ENCODE data around the gene AADAC.
"Not testable (repeated sequence)": the region's sequence is repeated elsewhere in the genome, so short reads cannot be mapped to it uniquely, and the experiment has no call there.

AADAC gene, protein sequence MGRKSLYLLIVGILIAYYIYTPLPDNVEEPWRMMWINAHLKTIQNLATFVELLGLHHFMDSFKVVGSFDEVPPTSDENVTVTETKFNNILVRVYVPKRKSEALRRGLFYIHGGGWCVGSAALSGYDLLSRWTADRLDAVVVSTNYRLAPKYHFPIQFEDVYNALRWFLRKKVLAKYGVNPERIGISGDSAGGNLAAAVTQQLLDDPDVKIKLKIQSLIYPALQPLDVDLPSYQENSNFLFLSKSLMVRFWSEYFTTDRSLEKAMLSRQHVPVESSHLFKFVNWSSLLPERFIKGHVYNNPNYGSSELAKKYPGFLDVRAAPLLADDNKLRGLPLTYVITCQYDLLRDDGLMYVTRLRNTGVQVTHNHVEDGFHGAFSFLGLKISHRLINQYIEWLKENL

DNA sequence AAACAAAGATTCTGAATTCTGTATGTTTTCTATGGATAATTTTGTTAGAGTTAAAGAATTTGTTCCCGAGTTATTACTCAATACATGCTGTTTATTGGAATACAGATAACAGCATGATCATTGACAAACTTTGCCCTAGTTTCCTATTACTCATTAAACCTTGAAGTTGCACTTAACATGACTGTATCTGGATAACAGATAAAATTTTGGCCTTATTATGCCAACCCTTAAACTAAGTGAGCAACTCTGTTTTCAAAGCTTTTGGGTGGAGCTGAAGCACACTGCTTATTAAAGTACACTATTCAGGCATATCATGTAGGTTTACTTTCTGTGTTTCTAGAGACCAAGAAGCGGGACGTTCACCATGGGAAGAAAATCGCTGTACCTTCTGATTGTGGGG, at the start of gene AADAC:
TSS of gene AADAC (plus strand) at position 318 of the 400 bp plus-strand sequence. CDS start at position 365, 47 bp downstream.
- no peak within 1 kb of the TSS for H3K4me3 ChIP-seq (ENCODE audit: low read length)
- TF ChIP-seq, protein P1, sequence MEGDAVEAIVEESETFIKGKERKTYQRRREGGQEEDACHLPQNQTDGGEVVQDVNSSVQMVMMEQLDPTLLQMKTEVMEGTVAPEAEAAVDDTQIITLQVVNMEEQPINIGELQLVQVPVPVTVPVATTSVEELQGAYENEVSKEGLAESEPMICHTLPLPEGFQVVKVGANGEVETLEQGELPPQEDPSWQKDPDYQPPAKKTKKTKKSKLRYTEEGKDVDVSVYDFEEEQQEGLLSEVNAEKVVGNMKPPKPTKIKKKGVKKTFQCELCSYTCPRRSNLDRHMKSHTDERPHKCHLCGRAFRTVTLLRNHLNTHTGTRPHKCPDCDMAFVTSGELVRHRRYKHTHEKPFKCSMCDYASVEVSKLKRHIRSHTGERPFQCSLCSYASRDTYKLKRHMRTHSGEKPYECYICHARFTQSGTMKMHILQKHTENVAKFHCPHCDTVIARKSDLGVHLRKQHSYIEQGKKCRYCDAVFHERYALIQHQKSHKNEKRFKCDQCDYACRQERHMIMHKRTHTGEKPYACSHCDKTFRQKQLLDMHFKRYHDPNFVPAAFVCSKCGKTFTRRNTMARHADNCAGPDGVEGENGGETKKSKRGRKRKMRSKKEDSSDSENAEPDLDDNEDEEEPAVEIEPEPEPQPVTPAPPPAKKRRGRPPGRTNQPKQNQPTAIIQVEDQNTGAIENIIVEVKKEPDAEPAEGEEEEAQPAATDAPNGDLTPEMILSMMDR (IDR thresholded peaks at IDR 0.05; ENCODE audit: insufficient read depth, low read depth, low read length, missing control alignments), result no peak
- peak; percentile 25 for DNase-seq (ENCODE audit: low read depth)

DNA sequence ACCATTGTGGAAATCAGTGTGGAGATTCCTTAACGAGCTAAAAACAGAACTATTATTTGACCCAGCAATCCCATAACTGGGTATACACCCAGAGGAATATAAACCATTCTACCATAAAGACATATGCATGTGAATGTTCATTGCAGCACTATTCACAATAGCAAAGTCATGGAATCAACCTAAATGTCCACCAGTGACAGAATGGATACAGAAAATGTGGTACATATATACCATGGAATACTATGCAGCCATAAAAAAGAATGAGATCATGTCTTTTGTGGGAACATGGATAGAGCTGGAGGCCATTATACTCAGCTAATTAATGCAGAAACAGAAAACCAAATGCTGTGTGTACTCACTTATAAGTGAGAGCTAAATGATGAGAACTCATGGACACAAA, 49.2 kb upstream of the AADAC start:
- DNase-seq (ENCODE audit: low read depth), result not testable (repeated sequence)

DNA sequence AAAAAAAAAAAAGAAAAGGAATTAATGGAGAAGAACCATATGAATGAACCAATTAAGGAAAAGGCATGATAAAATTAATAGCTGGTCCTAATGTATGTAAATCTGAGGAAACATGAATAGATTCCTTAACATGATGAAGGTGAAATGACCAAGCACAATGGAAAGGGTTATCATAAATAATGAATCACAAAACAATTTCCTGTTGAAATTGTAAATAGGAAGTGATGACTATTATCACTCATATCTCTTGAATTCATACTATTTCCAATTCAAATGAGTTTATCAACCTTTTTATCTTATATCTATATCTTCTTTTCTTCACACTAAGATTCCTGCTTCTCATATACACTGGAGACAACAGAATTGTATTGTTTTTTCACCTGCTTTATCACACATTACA, 48.2 kb upstream of the AADAC start:
- H3K4me3 ChIP-seq (ENCODE audit: low read length), result no peak overlapping the region
- peak; percentile 43 for DNase-seq (ENCODE audit: low read depth)
- TF ChIP-seq, protein P1 (IDR thresholded peaks at IDR 0.05; ENCODE audit: insufficient read depth, low read depth, low read length, missing control alignments), result no peak

More for the DNA sequence above, 49.2 kb upstream of the AADAC start:
- not testable (repeated sequence) for H3K4me3 ChIP-seq (ENCODE audit: low read length)

DNA sequence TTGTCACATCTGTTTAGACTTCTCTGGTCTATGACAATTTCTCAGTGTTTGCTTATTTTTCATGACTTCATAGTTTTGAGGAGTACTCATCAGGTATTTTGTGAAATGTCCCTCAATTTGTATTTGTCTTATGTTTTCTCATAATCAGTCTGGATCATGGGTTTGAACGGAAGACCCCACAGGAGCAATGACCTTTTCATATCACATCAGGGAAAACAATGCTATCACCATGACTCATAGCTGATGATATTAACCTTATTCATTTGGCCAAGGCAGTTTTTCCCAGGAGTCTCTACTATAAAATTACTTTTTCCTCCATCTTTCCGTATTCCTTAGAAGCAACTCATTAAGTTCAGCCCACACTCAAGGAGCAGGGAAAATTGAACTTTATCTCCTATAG, 47.5 kb upstream of the AADAC start:
- TF ChIP-seq, protein P1 (IDR thresholded peaks at IDR 0.05; ENCODE audit: insufficient read depth, low read depth, low read length, missing control alignments), result no peak
- no peak overlapping the region for H3K4me3 ChIP-seq (ENCODE audit: low read length)
- DNase-seq (ENCODE audit: low read depth), result peak; percentile 38

DNA sequence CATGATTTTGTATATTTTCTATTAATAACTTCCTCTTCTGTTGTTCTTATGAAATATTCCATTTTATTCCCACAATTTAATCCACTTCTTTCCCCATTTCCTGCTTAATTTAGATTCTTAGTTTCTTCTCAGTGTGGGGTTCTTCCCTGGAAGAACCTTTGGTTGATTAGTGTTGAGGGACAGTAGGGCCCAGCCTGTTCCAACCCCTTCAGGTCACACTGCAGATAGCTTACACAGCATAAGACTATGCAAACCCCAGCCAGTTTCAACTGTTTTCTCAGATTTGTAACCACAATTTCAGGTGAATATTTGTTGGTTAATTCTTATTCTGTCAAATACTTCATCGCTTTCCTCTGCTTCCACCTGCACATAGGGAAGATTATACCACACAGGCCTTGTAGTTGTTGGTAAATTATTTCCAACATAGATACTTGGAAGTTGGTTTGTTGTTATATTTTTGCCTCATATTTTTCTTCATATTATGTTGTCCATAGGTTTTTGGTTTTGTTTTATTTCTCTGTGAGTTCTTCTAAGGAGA, 45.5 kb upstream of the AADAC start:
- no peak for DNase-seq (ENCODE audit: low read depth)
- H3K4me3 ChIP-seq (ENCODE audit: low read length), result no peak overlapping the region
- TF ChIP-seq, protein P1 (IDR thresholded peaks at IDR 0.05; ENCODE audit: insufficient read depth, low read depth, low read length, missing control alignments), result no peak

DNA sequence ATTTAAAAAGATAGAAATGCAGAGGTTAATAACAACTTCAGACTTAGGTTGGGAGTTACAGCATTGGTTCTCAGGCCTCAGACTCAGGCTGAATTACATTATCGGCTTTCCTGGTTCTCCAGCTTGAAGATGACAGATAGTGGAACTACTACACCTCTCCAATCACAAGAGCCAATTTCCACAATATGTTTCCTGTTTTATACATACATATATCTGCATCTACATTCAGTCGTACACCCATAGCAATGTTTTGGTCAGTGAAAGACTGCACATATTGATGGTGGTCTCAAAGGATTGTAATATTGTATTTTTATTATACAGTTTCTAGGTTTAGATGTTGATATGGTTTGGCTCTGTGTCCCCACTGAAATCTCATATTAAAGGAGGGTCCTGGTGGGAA, 44.7 kb upstream of the AADAC start:
- TF ChIP-seq, protein P1 (IDR thresholded peaks at IDR 0.05; ENCODE audit: insufficient read depth, low read depth, low read length, missing control alignments), result no peak
- no peak for DNase-seq (ENCODE audit: low read depth)
- no peak overlapping the region for H3K4me3 ChIP-seq (ENCODE audit: low read length)

DNA sequence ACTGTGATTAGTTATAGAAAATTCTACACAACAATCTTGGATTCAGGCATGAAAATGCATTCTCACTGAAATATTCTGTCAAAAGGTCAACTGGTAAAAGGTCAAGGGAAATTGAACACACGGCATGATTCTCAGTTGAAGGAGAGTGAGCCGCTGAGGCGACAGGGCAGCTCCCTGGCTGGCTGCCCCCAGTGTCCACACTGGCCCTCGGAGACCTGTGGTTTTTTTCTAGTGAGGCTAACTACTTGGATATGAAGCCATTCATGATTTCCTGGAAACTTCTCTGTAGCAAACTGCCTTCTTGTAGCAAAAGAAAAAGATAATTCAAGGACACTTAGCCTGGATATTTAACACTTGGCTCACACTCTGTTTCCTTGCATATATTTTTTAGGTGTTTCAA, 43.0 kb upstream of the AADAC start:
- no peak for DNase-seq (ENCODE audit: low read depth)
- TF ChIP-seq, protein P1 (IDR thresholded peaks at IDR 0.05; ENCODE audit: insufficient read depth, low read depth, low read length, missing control alignments), result no peak

More for the DNA sequence above, 43.0 kb upstream of the AADAC start:
- no peak overlapping the region for H3K4me3 ChIP-seq (ENCODE audit: low read length)

Measured in epithelial cell of esophagus (primary cell).